Endothelial cell of umbilical vein (primary cell): ENCODE measurements around the gene MLLT1. TPM values are rescaled to one million over a fixed set of nuclear protein-coding genes. Genes with fewer than 3 reads are reported as not detected.

Experiments used
- BruUV-seq: library from RNA; stranded (reverse); fragments of 400-500 nt; replicated peaks from 2 replicates; lab custom pipeline; 2021; lab: Mats Ljungman, UMichigan
- CTCF ChIA-PET: fragments of 300-600, 350-600 bp; sonication (Branson Sonifier 250); formaldehyde crosslinking; loops from one replicate; lab custom pipeline; 2021; ENCODE audit warnings: antibody characterized with exemption, inconsistent platforms; lab: Charles Lee
- POLR2A ChIA-PET: fragments of 300-600, 350-600 bp; sonication (Branson Sonifier 250); formaldehyde crosslinking; loops from one replicate; lab custom pipeline; 2021; ENCODE audit warnings: antibody characterized with exemption, inconsistent platforms; lab: Charles Lee
- DNase-seq: peaks from one replicate; pipeline ENCODE4 v3.0.0-alpha.2; 2011; ENCODE audit warnings: low read depth, low spot score
- FAIRE-seq: peaks from 2 replicates; lab custom pipeline; 2011; peaks lifted over from hg19 to GRCh38; lab: Jason Lieb, UNC
- H2AFZ ChIP-seq: 2 replicates; pipeline ENCODE4 v1.6.0; 2012; ENCODE audit warnings: low read depth, low read length, control low read depth, inconsistent platforms
- H3K27ac ChIP-seq: 2 replicates; pipeline ENCODE4 v1.5.1; 2011; ENCODE audit warnings: low read depth, mild to moderate bottlenecking, control low read depth, low read length, moderate library complexity; ENCODE audit not compliant: insufficient read depth
- H3K27me3 ChIP-seq, 2 experiments: 2 replicates each; pipeline versions ENCODE4 v1.6.0 to v1.6.1; 2011; ENCODE audit warnings: low read length in 2 of 2, mixed read lengths in 1 of 2; ENCODE audit not compliant: control insufficient read depth in 2 of 2, insufficient read depth in 2 of 2
- H3K36me3 ChIP-seq, 2 experiments: 2 replicates in 1 of 2; 3 replicates in 1 of 2; pipeline ENCODE4 v1.5.1; 2011; ENCODE audit warnings: low read length in 2 of 2, mild to moderate bottlenecking in 1 of 2, moderate library complexity in 1 of 2; ENCODE audit not compliant: control insufficient read depth in 2 of 2, insufficient read depth in 2 of 2; ENCODE audit errors: extremely low read depth in 1 of 2
- H3K4me1 ChIP-seq: 3 replicates; pipeline ENCODE4 v1.5.1; 2011; ENCODE audit warnings: mild to moderate bottlenecking, low read length; ENCODE audit not compliant: control insufficient read depth, insufficient read depth; ENCODE audit errors: extremely low read depth
- H3K4me2 ChIP-seq: 2 replicates; pipeline ENCODE4 v1.6.1; 2011; ENCODE audit warnings: low read length, control low read depth, mixed read lengths; ENCODE audit not compliant: insufficient read depth
- H3K4me3 ChIP-seq, 3 experiments: fragments of 200-600 bp in 1 of 3; sonication (generic), shearing (Covaris generic) in 1 of 3; replicated peaks in 1 of 3; 2 replicates each; pipeline ENCODE4 v1.5.1; 2011 to 2016; ENCODE audit warnings: control low read depth in 3 of 3, low read length in 3 of 3, mild to moderate bottlenecking in 2 of 3, inconsistent platforms in 1 of 3, low read depth in 1 of 3, moderate library complexity in 1 of 3; ENCODE audit not compliant: insufficient read depth in 1 of 3
- H3K79me2 ChIP-seq: 2 replicates; pipeline ENCODE4 v1.6.0; 2012; ENCODE audit warnings: low read length, inconsistent platforms; ENCODE audit not compliant: control insufficient read depth, insufficient read depth
- H3K9ac ChIP-seq: replicated peaks from 2 replicates; pipeline ENCODE3; 2011; ENCODE audit warnings: low read length, control low read depth; ENCODE audit not compliant: insufficient read depth; ENCODE audit errors: extremely low read depth
- H3K9me1 ChIP-seq: replicated peaks from 3 replicates; pipeline ENCODE4 v1.6.0; 2011; ENCODE audit warnings: mild to moderate bottlenecking, low read length; ENCODE audit not compliant: control insufficient read depth, insufficient read depth; ENCODE audit errors: extremely low read depth
- H3K9me3 ChIP-seq: replicated peaks from 2 replicates; pipeline ENCODE4 v1.5.1; 2012; ENCODE audit warnings: low read length, inconsistent platforms; ENCODE audit not compliant: control insufficient read depth, insufficient read depth
- H4K20me1 ChIP-seq: replicated peaks from 2 replicates; pipeline ENCODE3; 2011; ENCODE audit warnings: mild to moderate bottlenecking, low read length; ENCODE audit not compliant: control insufficient read depth, insufficient read depth; ENCODE audit errors: extremely low read depth
- CTCF ChIP-seq, 2 donors: IDR thresholded peaks; 1 replicate in 1 of 2; 2 replicates in 1 of 2; pipeline ENCODE4 v1.5.1; 2011; ENCODE audit warnings: low read length in 2 of 2, mild to moderate bottlenecking in 2 of 2, moderate library complexity in 2 of 2, control low read depth in 1 of 2, inconsistent platforms in 1 of 2, low read depth in 1 of 2; ENCODE audit not compliant: insufficient read depth in 1 of 2; ENCODE audit errors: extremely low read depth in 1 of 2
- EZH2 ChIP-seq: IDR thresholded peaks from 2 replicates; pipeline ENCODE4 v1.6.1; 2012; ENCODE audit warnings: borderline replicate concordance, low read depth, mild to moderate bottlenecking, moderate library complexity, low read length, inconsistent platforms; ENCODE audit not compliant: severe bottlenecking
- FOS ChIP-seq: IDR thresholded peaks from 2 replicates; pipeline ENCODE4 v1.6.1; 2011; ENCODE audit warnings: mild to moderate bottlenecking, low read length, moderate library complexity, borderline replicate concordance; ENCODE audit not compliant: insufficient read depth
- GATA2 ChIP-seq: IDR thresholded peaks from 2 replicates; pipeline ENCODE4 v1.7.0; 2011; ENCODE audit warnings: low read depth, mild to moderate bottlenecking, moderate library complexity, mixed read lengths, low read length; ENCODE audit not compliant: insufficient read length, insufficient read depth
- JUN ChIP-seq: IDR thresholded peaks from 2 replicates; pipeline ENCODE4 v1.6.1; 2011; ENCODE audit warnings: borderline replicate concordance, low read depth; ENCODE audit not compliant: insufficient read length, insufficient read depth
- MAX ChIP-seq: IDR thresholded peaks from 2 replicates; pipeline ENCODE4 v1.6.1; 2011; ENCODE audit not compliant: insufficient read depth, insufficient read length
- dilution Hi-C: fragments of 300-500 bp; cut with MboI; formaldehyde crosslinking; loops from one replicate; pipeline ENCODE4 v1.15.0; 2019; ENCODE audit warnings: low sequenced_read_pairs; ENCODE audit not compliant: extremely low pct_ligation_motif_present
- intact Hi-C: fragments of 100-400 bp; cut with micrococcal nuclease; formaldehyde crosslinking; loops from one replicate; pipeline ENCODE4 v1.10.0; 2022
- polyA plus RNA-seq, 4 experiments: library from polyadenylated mRNA; depleted of rRNA in 3 of 4; stranded (reverse) in 3 of 4; unstranded in 1 of 4; fragments of >200 nt; gene quantifications; 2 replicates each; pipeline versions ENCODE4 v1.2.1 to v1.2.3, GENCODE V29; 2011 to 2012; ENCODE audit warnings: missing spikeins in 1 of 4
- total RNA-seq: library from RNA; stranded (reverse); gene quantifications from 2 replicates; pipeline ENCODE4 v1.2.3, GENCODE V29; 2021

Gene MLLT1
- total and polyA plus RNA-seq, 2 donors (not counting 3 experiments of a cell fraction or from before 2014, with no cell fraction given), result 43.9 to 84.8 TPM

- no peak overlapping the region for H3K9ac ChIP-seq
- no peaks in the 10 kb centered on the region for H4K20me1 ChIP-seq
- DNase-seq (no peak), FAIRE-seq (no peak)
- TF ChIP-seq CTCF (IDR thresholded peaks at IDR 0.05; ENCODE audit: extremely low read depth in 1 of 2, insufficient read depth in 1 of 2, low read depth in 1 of 2, low read length in 2 of 2) (no peak), MAX (no peak), EZH2 (no peak), FOS (no peak), JUN (no peak), GATA2 (no peak)
- no peak overlapping the region for H2AFZ ChIP-seq
- BruUV-seq, result no TSS peak
- no peaks in the 10 kb centered on the region for H3K9me3 ChIP-seq
- H3K79me2 ChIP-seq, result peaks cover 8% of the 10 kb centered on the region
- H3K4me3 ChIP-seq, result no peak overlapping the region
- peaks cover 3 to 40% of the 10 kb centered on the region in 2 experiments for H3K36me3 ChIP-seq
- POLR2A ChIA-PET, result no interaction called here
- dilution Hi-C loops, result loop anchor here (10.0 kb wide), 1 partner anchor 53 kb away; the partner anchor contains the start of gene MLLT1
- H3K27me3 ChIP-seq, result no peaks in the 10 kb centered on the region
- CTCF ChIA-PET, result interaction anchor here (0.7 to 2.9 kb wide), 9 partner anchors 12 to 96 kb away, joined by 3 to 13 read pairs (median 6); no protein-coding TSS in a partner anchor
- peaks cover 22% of the 10 kb centered on the region for H3K4me1 ChIP-seq
- intact Hi-C loops, result no loop called here
- H3K27ac ChIP-seq, result no peak overlapping the region
- H3K4me2 ChIP-seq, result no peak overlapping the region
- H3K9me1 ChIP-seq, result no peaks in the 10 kb centered on the region
These were observed 57.7 kb downstream of the MLLT1 start for GRCh38 chr19:6221878-6222746.
